ENCODE data around the gene NPNT. TPM values are rescaled to one million over a fixed set of nuclear protein-coding genes. Genes with fewer than 3 reads are reported as not detected.

The NPNT gene
- total RNA-seq, 4 donors from 2014 or later, result 3.6 to 6.6 (median 4.8) TPM

GRCh38 chr4:105887508-105887907, 7.8 kb upstream of the NPNT start:
- no peak for DNase-seq (ENCODE audit: low spot score in 2 of 2)
- no peak overlapping the region for H3K27ac ChIP-seq
- H3K27me3 ChIP-seq, result no peaks in the 10 kb centered on the region
- no peak overlapping the region for H3K4me3 ChIP-seq
- H3K36me3 ChIP-seq, result no peaks in the 10 kb centered on the region
- H3K4me1 ChIP-seq, result no peaks in the 10 kb centered on the region
- no peaks in the 10 kb centered on the region for H3K9me3 ChIP-seq
- TF ChIP-seq CTCF (IDR thresholded peaks at IDR 0.05), result no peak
- TF ChIP-seq POLR2A (IDR thresholded peaks at IDR 0.05), result no peak
- TF ChIP-seq EP300 (IDR thresholded peaks at IDR 0.05), result no peak
- no peak for TF ChIP-seq POLR2AphosphoS5 (IDR thresholded peaks at IDR 0.05)
- WGBS, result 82% methylated on average over 2 of the region's 2 CpGs

GRCh38 chr4:105895583-105896460, 551 bp downstream of the NPNT start:
- Histone ChIP-seq H3K27ac (peak overlapping the region; percentile 55), H3K4me1 (peaks cover 31% of the 10 kb centered on the region), H3K9me3 (no peaks in the 10 kb centered on the region), H3K27me3 (peaks cover 13% of the 10 kb centered on the region), H3K36me3 (no peaks in the 10 kb centered on the region), H3K4me3 (peak overlapping the region; percentile 68)
- DNase-seq (ENCODE audit: low spot score in 2 of 2), result peak in 1 of 2 donors; percentile 62
- under 1% methylated on average over 37 of the region's 84 CpGs for WGBS
- TF ChIP-seq POLR2A (IDR thresholded peaks at IDR 0.05) (no peak), CTCF (IDR thresholded peaks at IDR 0.05) (no peak), POLR2AphosphoS5 (IDR thresholded peaks at IDR 0.05) (no peak), EP300 (IDR thresholded peaks at IDR 0.05) (no peak)

GRCh38 chr4:105896461-105896942, 1.2 kb downstream of the NPNT start:
- no peak for DNase-seq (ENCODE audit: low spot score in 2 of 2)
- Histone ChIP-seq H3K4me3 (peak overlapping the region; percentile 68), H3K9me3 (no peaks in the 10 kb centered on the region), H3K27me3 (peaks cover 13% of the 10 kb centered on the region), H3K27ac (peak overlapping the region; percentile 55), H3K36me3 (no peaks in the 10 kb centered on the region), H3K4me1 (peaks cover 31% of the 10 kb centered on the region)
- TF ChIP-seq POLR2AphosphoS5 (IDR thresholded peaks at IDR 0.05) (no peak), EP300 (IDR thresholded peaks at IDR 0.05) (no peak), POLR2A (IDR thresholded peaks at IDR 0.05) (no peak), CTCF (IDR thresholded peaks at IDR 0.05) (no peak)
- WGBS, result 4% methylated on average over 17 of the region's 22 CpGs

- Histone ChIP-seq H3K4me1 (peaks cover 31% of the 10 kb centered on the region), H3K36me3 (no peaks in the 10 kb centered on the region), H3K27ac (no peak overlapping the region), H3K27me3 (peaks cover 13% of the 10 kb centered on the region), H3K4me3 (peak overlapping the region; percentile 68), H3K9me3 (no peaks in the 10 kb centered on the region)
- 23% methylated on average over 3 of the region's 3 CpGs for WGBS
- no peak for DNase-seq (ENCODE audit: low spot score in 2 of 2)
- TF ChIP-seq CTCF (IDR thresholded peaks at IDR 0.05) (no peak), EP300 (IDR thresholded peaks at IDR 0.05) (no peak), POLR2A (IDR thresholded peaks at IDR 0.05) (no peak), POLR2AphosphoS5 (IDR thresholded peaks at IDR 0.05) (no peak)
These were observed 1.9 kb downstream of the NPNT start for GRCh38 chr4:105896984-105897775.

GRCh38 chr4:105900541-105900940, 5.3 kb downstream of the NPNT start:
- no peak for DNase-seq (ENCODE audit: low spot score in 2 of 2)
- Histone ChIP-seq H3K36me3 (no peaks in the 10 kb centered on the region), H3K4me3 (no peak overlapping the region), H3K9me3 (no peaks in the 10 kb centered on the region), H3K27ac (no peak overlapping the region), H3K4me1 (peaks cover 17% of the 10 kb centered on the region), H3K27me3 (peaks cover 7% of the 10 kb centered on the region)
- WGBS, result 56% methylated on average over 2 of the region's 2 CpGs
- no peak for TF ChIP-seq CTCF (IDR thresholded peaks at IDR 0.05)
- TF ChIP-seq EP300 (IDR thresholded peaks at IDR 0.05), result no peak
- no peak for TF ChIP-seq POLR2A (IDR thresholded peaks at IDR 0.05)

Data from suprapubic skin (tissue), 4 donors.